Activated CD8-positive, alpha-beta T cell treated with anti-CD3 and anti-CD28 coated beads for 36 hours (primary cell): ENCODE results near the gene CAMTA1. TPM values are rescaled to one million over a fixed set of nuclear protein-coding genes. Genes with fewer than 3 reads are reported as not detected.
"Not testable (repeated sequence)": the region's sequence is repeated elsewhere in the genome, so short reads cannot be mapped to it uniquely, and the experiment has no call there.

Source experiments
- ATAC-seq: fragments of 200-7000 bp; cut with Tn5 transposase; one replicate; pipeline ENCODE4 v1.10.0; 2021; ENCODE audit warnings: mild to moderate bottlenecking, moderate library complexity
- CTCF ChIA-PET: fragments of 350-600 bp; sonication (Branson Sonifier 250); formaldehyde crosslinking; loops from one replicate; lab custom pipeline; 2021; ENCODE audit warnings: antibody characterized with exemption; lab: Charles Lee
- POLR2A ChIA-PET: fragments of 350-600 bp; sonication (Branson Sonifier 250); formaldehyde crosslinking; loops from one replicate; lab custom pipeline; 2021; ENCODE audit warnings: antibody characterized with exemption; lab: Charles Lee
- DNase-seq: peaks from one replicate; pipeline ENCODE4 v3.0.0-alpha.2; 2020
- H3K27ac Mint-ChIP-seq: one replicate; pipeline ENCODE4 v1.8.0; 2021; ENCODE audit warnings: mild to moderate bottlenecking, mixed read lengths
- H3K27me3 Mint-ChIP-seq: one replicate; pipeline ENCODE4 v1.8.0; 2021; ENCODE audit warnings: mixed read lengths
- H3K36me3 Mint-ChIP-seq: one replicate; pipeline ENCODE4 v1.8.0; 2021; ENCODE audit warnings: low read depth, mixed read lengths
- H3K4me1 Mint-ChIP-seq: one replicate; pipeline ENCODE4 v1.8.0; 2021; ENCODE audit warnings: low read depth, mixed read lengths
- H3K4me3 Mint-ChIP-seq: one replicate; pipeline ENCODE4 v1.8.0; 2021; ENCODE audit warnings: mild to moderate bottlenecking, moderate library complexity, mixed read lengths
- H3K9me3 Mint-ChIP-seq: one replicate; pipeline ENCODE4 v1.8.0; 2021; ENCODE audit warnings: mixed read lengths
- intact Hi-C: fragments of 100-400 bp; cut with micrococcal nuclease; formaldehyde crosslinking; loops from one replicate; pipeline ENCODE4 v1.10.0; 2022
- total RNA-seq, 2 experiments: library from RNA; stranded (reverse); gene quantifications; one replicate each; pipeline ENCODE4 v1.2.3, GENCODE V29; 2021
- TF ChIP-seq, protein P1 (sequence below): fragments of 200-600 bp; IDR thresholded peaks from one replicate; pipeline ENCODE4 v1.8.0; 2022; ENCODE audit warnings: antibody characterized with exemption, mild to moderate bottlenecking

CAMTA1 gene
- total RNA-seq, 2 experiments from 2014 or later, result 67.7 to 70.9 TPM

DNA sequence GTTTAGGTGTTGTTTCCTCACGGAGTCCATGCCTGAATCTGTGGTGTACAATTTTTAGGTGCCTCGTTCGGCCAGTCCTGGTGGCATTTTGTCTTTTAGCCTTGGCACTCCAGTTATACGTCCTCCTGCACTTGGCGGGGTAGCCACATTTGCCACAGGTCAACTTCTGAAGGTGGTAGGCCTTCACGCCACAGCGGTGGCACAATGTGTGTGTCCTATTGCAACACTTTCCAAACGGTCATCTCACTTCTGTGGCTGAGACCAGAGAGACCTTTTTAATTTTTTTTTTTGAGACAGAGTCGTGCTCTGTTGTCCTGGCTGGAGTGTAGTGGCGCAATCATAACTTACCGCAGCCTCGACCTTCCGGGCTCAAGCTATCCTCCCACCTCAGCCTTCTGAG is 49.1 kb downstream of the CAMTA1 start:
- CTCF ChIA-PET, result interaction anchor here (1.7 to 2.2 kb wide), 2 partner anchors 11 to 56 kb away, joined by 7 to 13 read pairs; no protein-coding TSS in a partner anchor
- intact Hi-C loops, result no loop called here
- DNase-seq, result no peak
- POLR2A ChIA-PET, result interaction anchor here (0.5 kb wide), 1 partner anchor 13 kb away, joined by 3 read pairs; no protein-coding TSS in a partner anchor
- peaks cover 13% of the 10 kb centered on the region for H3K36me3 Mint-ChIP-seq
- H3K4me3 Mint-ChIP-seq, result no peak overlapping the region
- H3K4me1 Mint-ChIP-seq, result peaks cover 7% of the 10 kb centered on the region
- H3K9me3 Mint-ChIP-seq, result no peaks in the 10 kb centered on the region
- no peak overlapping the region for H3K27ac Mint-ChIP-seq
- H3K27me3 Mint-ChIP-seq, result no peaks in the 10 kb centered on the region
- ATAC-seq, result no peak
- TF ChIP-seq, protein P1, sequence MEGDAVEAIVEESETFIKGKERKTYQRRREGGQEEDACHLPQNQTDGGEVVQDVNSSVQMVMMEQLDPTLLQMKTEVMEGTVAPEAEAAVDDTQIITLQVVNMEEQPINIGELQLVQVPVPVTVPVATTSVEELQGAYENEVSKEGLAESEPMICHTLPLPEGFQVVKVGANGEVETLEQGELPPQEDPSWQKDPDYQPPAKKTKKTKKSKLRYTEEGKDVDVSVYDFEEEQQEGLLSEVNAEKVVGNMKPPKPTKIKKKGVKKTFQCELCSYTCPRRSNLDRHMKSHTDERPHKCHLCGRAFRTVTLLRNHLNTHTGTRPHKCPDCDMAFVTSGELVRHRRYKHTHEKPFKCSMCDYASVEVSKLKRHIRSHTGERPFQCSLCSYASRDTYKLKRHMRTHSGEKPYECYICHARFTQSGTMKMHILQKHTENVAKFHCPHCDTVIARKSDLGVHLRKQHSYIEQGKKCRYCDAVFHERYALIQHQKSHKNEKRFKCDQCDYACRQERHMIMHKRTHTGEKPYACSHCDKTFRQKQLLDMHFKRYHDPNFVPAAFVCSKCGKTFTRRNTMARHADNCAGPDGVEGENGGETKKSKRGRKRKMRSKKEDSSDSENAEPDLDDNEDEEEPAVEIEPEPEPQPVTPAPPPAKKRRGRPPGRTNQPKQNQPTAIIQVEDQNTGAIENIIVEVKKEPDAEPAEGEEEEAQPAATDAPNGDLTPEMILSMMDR, result no peak

DNA sequence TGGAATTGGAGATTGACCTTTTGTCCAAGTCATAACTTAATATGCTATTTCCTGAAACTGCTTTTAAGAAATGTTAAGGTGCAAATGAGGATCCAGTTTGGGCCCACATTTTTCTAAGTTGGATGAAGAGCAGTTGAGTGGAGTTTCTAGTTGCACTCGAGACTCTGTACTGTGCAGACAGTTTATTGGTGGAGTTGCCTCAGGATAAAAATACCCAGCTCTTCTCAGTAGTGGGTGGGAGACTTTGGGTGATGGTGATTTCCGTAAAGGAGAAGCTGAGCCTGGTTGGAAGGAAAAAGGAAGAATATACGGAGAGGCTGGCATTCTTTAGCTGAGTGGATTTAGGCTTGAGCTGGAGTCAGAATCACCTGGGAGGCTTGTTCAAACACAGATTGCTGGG is 49.9 kb downstream of the CAMTA1 start:
- H3K4me1 Mint-ChIP-seq, result peaks cover 10% of the 10 kb centered on the region
- TF ChIP-seq, protein P1, result no peak
- H3K27me3 Mint-ChIP-seq, result no peaks in the 10 kb centered on the region
- DNase-seq (no peak), ATAC-seq (no peak)
- intact Hi-C loops, result no loop called here
- H3K4me3 Mint-ChIP-seq, result no peak overlapping the region
- H3K9me3 Mint-ChIP-seq, result no peaks in the 10 kb centered on the region
- peaks cover 17% of the 10 kb centered on the region for H3K36me3 Mint-ChIP-seq
- H3K27ac Mint-ChIP-seq, result no peak overlapping the region
- ChIA-PET POLR2A (interaction anchor here (0.5 kb wide), 1 partner anchor 12 kb away, joined by 3 read pairs; no protein-coding TSS in a partner anchor), CTCF (interaction anchor here (1.7 to 2.4 kb wide), 3 partner anchors 10 to 115 kb away, joined by 7 to 13 read pairs (median 8); no protein-coding TSS in a partner anchor)

DNA sequence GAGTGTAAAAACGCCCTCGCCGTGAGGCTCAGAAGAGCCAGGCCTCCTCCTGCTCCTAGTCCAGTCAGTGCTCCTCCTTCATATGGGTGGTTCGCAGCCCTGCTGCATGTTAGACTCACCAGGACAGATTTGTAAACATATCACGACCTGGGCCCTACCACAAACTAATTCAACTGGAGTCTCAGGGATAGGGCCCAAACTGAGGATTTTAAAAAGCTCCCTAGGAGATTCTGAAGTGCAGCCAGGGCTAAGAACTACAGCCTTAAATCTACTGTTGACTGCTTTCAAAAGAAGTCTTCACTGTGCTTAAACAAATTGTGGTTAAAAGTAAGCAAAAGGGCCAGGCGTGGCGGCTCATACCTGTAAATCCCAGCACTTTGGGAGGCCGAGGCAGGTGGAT is 57.0 kb downstream of the CAMTA1 start:
- intact Hi-C loops, result no loop called here
- peaks cover 16% of the 10 kb centered on the region for H3K9me3 Mint-ChIP-seq
- ATAC-seq, result no peak
- peaks cover 4% of the 10 kb centered on the region for H3K4me1 Mint-ChIP-seq
- H3K4me3 Mint-ChIP-seq, result no peak overlapping the region
- peaks cover 44% of the 10 kb centered on the region for H3K36me3 Mint-ChIP-seq
- no peak overlapping the region for H3K27ac Mint-ChIP-seq
- TF ChIP-seq, protein P1, result no peak
- ChIA-PET POLR2A (no interaction called here), CTCF (no interaction called here)
- no peaks in the 10 kb centered on the region for H3K27me3 Mint-ChIP-seq
- no peak for DNase-seq

DNA sequence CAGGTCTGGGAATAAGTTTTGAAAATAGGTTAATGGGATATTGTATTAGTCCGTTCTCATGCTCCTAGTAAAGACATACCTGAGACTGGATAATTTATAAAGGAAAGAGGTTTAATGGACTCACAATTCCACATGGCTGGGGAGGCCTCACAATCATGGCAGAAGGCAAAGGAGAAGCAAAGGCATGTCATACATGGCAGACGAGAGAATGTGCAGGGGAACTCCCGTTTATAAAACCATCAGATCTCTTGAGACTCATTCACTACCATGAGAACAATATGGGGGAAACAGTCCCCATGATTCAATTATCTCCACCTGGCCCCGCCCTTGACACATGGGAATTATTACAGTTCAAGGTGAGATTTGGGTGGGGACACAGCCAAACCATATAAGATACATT is 60.5 kb downstream of the CAMTA1 start:
- Mint-ChIP-seq H3K36me3 (peaks cover 41% of the 10 kb centered on the region), H3K9me3 (peaks cover 16% of the 10 kb centered on the region)
- CTCF ChIA-PET, result interaction anchor here (1.3 kb wide), 1 partner anchor 10 kb away, joined by 7 read pairs; no protein-coding TSS in a partner anchor
- H3K27ac Mint-ChIP-seq, H3K4me1 Mint-ChIP-seq, intact Hi-C loops, DNase-seq, ATAC-seq, H3K27me3 Mint-ChIP-seq, H3K4me3 Mint-ChIP-seq, POLR2A ChIA-PET: not testable (repeated sequence)

DNA sequence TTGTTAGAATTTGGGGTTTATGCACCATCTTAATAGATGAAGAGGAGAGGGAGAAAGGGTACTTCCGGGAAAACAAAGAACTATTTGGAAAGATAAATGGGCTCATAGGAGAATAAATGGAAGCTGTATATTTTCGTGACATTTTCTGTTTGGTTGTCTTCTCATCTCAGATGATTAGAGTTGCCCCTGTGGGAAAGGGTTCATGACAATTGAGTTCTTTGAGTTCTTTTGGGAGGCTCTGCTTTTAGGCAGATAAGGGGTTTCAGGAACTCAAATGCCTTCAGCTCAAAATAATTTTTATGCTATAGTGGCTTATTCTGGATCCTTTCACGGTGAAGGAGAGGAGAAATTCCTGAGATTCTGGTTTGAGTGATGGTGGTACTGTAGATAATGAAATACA is 63.6 kb downstream of the CAMTA1 start:
- Mint-ChIP-seq H3K4me1 (no peaks in the 10 kb centered on the region), H3K27me3 (no peaks in the 10 kb centered on the region), H3K36me3 (peaks cover 47% of the 10 kb centered on the region), H3K9me3 (peaks cover 18% of the 10 kb centered on the region), H3K4me3 (no peak overlapping the region), H3K27ac (no peak overlapping the region)
- CTCF ChIA-PET, result no interaction called here
- ATAC-seq (no peak), DNase-seq (no peak)
- POLR2A ChIA-PET, result no interaction called here
- TF ChIP-seq, protein P1, result no peak
- intact Hi-C loops, result no loop called here
